Astrocyte of the cerebellum (primary cell): Measurements from ENCODE around the gene ULK2.

Experiments
- DNase-seq: peaks from one replicate; pipeline ENCODE4 v3.0.0-alpha.2; 2011; ENCODE audit warnings: low read depth
- H3K4me3 ChIP-seq: 2 replicates; pipeline ENCODE4 v1.5.1; 2011; ENCODE audit warnings: mild to moderate bottlenecking, low read depth, low read length, moderate library complexity
- CTCF ChIP-seq: IDR thresholded peaks from 2 replicates; pipeline ENCODE4 v1.5.1; 2012; ENCODE audit warnings: low read length, low read depth, moderate library complexity, mild to moderate bottlenecking; ENCODE audit errors: missing control alignments
- in situ Hi-C: cut with HindIII; loops from 2 replicates; pipeline ENCODE4 v1.10.0; 2017; ENCODE audit warnings: low sequenced_read_pairs

ULK2 gene

GRCh38 chr17:19883537-19884215 is 15.9 kb upstream of the ULK2 start:
- in situ Hi-C loops = no loop called here
- no peak for DNase-seq
- H3K4me3 ChIP-seq = no peak overlapping the region
- no peak for TF ChIP-seq CTCF

DNA sequence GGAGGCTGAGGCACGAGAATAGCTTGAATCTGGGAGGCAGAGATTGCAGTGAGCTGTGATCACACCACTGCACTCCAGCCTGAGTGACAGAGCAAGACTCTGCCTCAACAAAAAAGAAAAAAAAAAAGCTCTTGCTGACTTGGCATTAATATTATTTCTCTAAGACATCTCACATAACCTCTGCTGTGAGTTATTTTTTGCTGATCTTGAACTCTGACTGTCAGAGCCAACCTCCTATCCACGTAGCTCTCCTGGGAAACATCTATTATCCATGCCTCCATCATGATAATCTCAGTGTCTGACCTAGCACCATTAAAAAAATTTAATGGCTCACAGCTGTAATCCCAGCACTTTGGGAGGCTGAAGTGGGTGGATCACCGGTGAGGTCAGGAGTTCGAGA is 12.7 kb upstream of the ULK2 start:
- in situ Hi-C loops = no loop called here
- no peak overlapping the region for H3K4me3 ChIP-seq
- no peak for TF ChIP-seq CTCF
- DNase-seq = no peak

DNA sequence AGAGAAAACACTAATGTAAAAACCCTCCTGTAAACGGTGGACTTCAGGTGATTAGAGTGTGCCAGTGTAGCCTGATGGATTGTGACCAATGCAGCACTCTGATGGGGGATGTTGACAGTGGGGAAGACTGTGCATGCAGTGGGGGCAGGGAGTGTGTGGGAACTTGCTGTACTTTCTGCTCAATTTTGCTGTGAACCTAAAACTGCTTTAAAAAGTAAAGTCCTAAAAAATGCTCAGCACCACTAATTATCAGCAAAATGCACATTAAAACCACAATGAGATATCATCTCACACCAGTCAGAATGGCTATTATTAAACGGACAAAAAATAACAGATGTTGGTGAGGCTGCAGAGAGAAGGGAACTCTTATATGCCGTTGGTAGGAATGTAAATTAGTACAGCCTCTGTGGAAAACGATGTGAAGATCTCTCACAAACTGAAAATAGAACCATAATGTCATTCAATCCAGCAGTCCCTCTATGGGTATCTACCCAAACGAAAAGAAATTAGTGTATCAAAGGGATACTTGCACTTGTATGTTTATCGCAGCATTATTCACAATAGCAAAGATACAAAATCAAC is 9.7 kb upstream of the ULK2 start:
- in situ Hi-C loops = no loop called here
- no peak for DNase-seq
- TF ChIP-seq CTCF = no peak
- no peak overlapping the region for H3K4me3 ChIP-seq

DNA sequence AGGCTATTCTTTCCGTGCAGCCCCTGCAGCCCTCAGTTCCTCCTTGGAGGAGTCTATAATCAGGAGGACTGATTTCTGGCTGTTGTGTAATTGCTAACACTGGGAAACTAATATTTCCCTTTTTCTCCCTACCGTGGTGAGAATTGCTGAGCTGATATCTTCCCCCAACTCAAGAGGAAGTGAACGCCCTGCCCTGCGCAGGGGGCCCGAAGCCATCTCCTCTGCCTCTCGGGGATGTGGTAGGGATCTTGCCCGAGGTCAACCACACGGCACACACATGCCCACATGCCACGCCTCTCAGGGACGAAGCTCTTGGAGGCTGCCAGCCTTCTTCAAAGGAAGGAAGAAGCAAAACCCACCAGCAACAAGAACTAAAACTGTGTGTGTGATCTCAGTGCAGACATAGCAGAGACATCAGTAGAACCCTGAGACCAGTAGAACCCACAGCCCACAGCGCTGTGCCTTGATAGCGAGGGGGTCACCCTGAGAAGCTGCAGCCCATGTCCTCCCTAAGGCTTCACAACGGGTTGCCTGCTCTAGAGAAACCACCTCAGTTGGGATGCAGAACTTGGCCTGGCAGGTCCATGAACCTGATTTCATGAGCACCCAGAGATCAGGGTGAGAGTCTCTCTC is 8.9 kb upstream of the ULK2 start:
- no peak for DNase-seq
- TF ChIP-seq CTCF = no peak
- in situ Hi-C loops = no loop called here
- no peak overlapping the region for H3K4me3 ChIP-seq

- in situ Hi-C loops = no loop called here
- TF ChIP-seq CTCF = no peak
- no peak for DNase-seq
- no peak overlapping the region for H3K4me3 ChIP-seq
Observed at GRCh38 chr17:19874256-19874655, 6.5 kb upstream of the ULK2 start.

GRCh38 chr17:19873346-19873745 is 5.6 kb upstream of the ULK2 start:
- no peak overlapping the region for H3K4me3 ChIP-seq
- DNase-seq = no peak
- no peak for TF ChIP-seq CTCF
- in situ Hi-C loops = no loop called here
